ENCODE measurements around the gene RPTOR. TPM values are rescaled to one million over a fixed set of nuclear protein-coding genes. Genes with fewer than 3 reads are reported as not detected.
A peak's percentile ranks its signal among the peaks of the same experiment; 100 is the strongest.

RPTOR gene
- total RNA-seq, 1 donor = 27.9 TPM

- Histone ChIP-seq H4K20me1 (ENCODE audit: insufficient read depth, low read length) (no peaks in the 10 kb centered on the region), H2AFZ (ENCODE audit: low read length) (no peak overlapping the region)
These were observed 415.6 kb downstream of the RPTOR start for GRCh38 chr17:80960037-80960796.

GRCh38 chr17:80960797-80961452, 416.3 kb downstream of the RPTOR start:
- H3K4me3 ChIP-seq (ENCODE audit: insufficient read depth, low read length) = no peak overlapping the region
- peak; percentile 64 for DNase-seq (ENCODE audit: insufficient read length, low spot score, missing footprints)
- H3K4me1 ChIP-seq (ENCODE audit: insufficient read depth, low read length) = no peaks in the 10 kb centered on the region
- H3K36me3 ChIP-seq (ENCODE audit: insufficient read depth, low read length) = no peaks in the 10 kb centered on the region
- no peaks in the 10 kb centered on the region for H4K20me1 ChIP-seq (ENCODE audit: insufficient read depth, low read length)
- H2AFZ ChIP-seq (ENCODE audit: low read length) = no peak overlapping the region
- H3K4me2 ChIP-seq (ENCODE audit: insufficient read depth, low read length) = no peak overlapping the region
- TF ChIP-seq CTCF (IDR thresholded peaks at IDR 0.05; ENCODE audit: extremely low read depth, low read depth, low read length) = no peak
- no peaks in the 10 kb centered on the region for H3K27me3 ChIP-seq (ENCODE audit: insufficient read depth, low read length)
- H3K79me2 ChIP-seq (ENCODE audit: insufficient read depth, low read length) = no peaks in the 10 kb centered on the region
- no peak overlapping the region for H3K27ac ChIP-seq (ENCODE audit: low read depth, low read length)
- no peaks in the 10 kb centered on the region for H3K9me3 ChIP-seq (ENCODE audit: low read depth, low read length)

More at GRCh38 chr17:80960037-80960796, 415.6 kb downstream of the RPTOR start:
- H3K4me2 ChIP-seq (ENCODE audit: insufficient read depth, low read length) = no peak overlapping the region
- H3K4me3 ChIP-seq (ENCODE audit: insufficient read depth, low read length) = no peak overlapping the region
- DNase-seq (ENCODE audit: insufficient read length, low spot score, missing footprints) = no peak
- no peak overlapping the region for H3K27ac ChIP-seq (ENCODE audit: low read depth, low read length)
- H3K9me3 ChIP-seq (ENCODE audit: low read depth, low read length) = no peaks in the 10 kb centered on the region
- TF ChIP-seq CTCF (IDR thresholded peaks at IDR 0.05; ENCODE audit: extremely low read depth, low read depth, low read length) = no peak
- H3K4me1 ChIP-seq (ENCODE audit: insufficient read depth, low read length) = no peaks in the 10 kb centered on the region
- H3K27me3 ChIP-seq (ENCODE audit: insufficient read depth, low read length) = no peaks in the 10 kb centered on the region
- peaks cover 2% of the 10 kb centered on the region for H3K36me3 ChIP-seq (ENCODE audit: insufficient read depth, low read length)
- H3K79me2 ChIP-seq (ENCODE audit: insufficient read depth, low read length) = no peaks in the 10 kb centered on the region

DNA sequence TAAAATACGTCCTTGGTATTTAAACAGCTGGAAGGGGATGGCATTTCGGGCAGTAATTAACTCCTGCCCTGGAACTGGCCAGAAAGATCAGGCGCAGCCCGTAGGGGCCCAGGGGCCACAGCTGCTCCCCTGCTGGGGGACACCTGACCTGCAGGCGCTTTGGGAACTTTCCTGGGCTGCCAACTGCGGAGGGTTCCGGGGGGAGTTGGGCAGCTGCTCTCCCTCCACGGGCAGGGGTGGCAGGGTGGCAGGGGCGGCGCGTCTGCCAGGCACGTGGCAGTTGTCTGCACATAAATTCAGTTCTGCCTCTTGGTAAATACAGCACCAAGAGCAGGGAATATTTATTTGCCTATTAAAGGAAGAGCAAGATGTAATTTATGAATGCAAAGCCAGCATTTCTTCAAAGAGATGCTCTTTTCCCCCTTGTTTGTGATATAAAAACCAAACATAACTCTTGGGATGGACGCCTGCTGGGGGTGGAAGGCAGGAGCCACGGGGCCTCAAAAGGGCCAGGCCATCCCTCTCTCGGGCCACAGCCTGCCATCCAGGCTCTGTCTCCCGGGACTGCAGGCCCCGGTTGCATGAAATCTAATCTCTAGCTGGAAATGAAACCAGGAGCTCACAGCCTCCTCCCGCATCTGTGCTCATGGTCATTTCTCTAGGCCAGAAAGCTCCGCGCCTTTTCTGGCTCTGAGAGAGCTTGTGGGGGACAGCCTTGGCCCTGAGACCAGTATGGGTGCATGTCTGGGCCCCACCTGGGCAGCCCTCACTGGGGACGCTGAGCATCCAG, 417.1 kb downstream of the RPTOR start:
- Histone ChIP-seq H3K4me2 (ENCODE audit: insufficient read depth, low read length) (no peak overlapping the region), H3K4me3 (ENCODE audit: insufficient read depth, low read length) (no peak overlapping the region), H3K27ac (ENCODE audit: low read depth, low read length) (no peak overlapping the region), H2AFZ (ENCODE audit: low read length) (no peak overlapping the region), H4K20me1 (ENCODE audit: insufficient read depth, low read length) (no peaks in the 10 kb centered on the region), H3K79me2 (ENCODE audit: insufficient read depth, low read length) (no peaks in the 10 kb centered on the region), H3K27me3 (ENCODE audit: insufficient read depth, low read length) (no peaks in the 10 kb centered on the region), H3K36me3 (ENCODE audit: insufficient read depth, low read length) (no peaks in the 10 kb centered on the region), H3K4me1 (ENCODE audit: insufficient read depth, low read length) (no peaks in the 10 kb centered on the region), H3K9me3 (ENCODE audit: low read depth, low read length) (no peaks in the 10 kb centered on the region)
- no peak for TF ChIP-seq CTCF (IDR thresholded peaks at IDR 0.05; ENCODE audit: extremely low read depth, low read depth, low read length)
- no peak for DNase-seq (ENCODE audit: insufficient read length, low spot score, missing footprints)
